ENCODE measurements around the gene LRP6.

Gene LRP6

GRCh38 chr12:12244341-12244740 is 22.5 kb downstream of the LRP6 start:
- H3K4me3 ChIP-seq (ENCODE audit: low read length): no peak overlapping the region
- no peak for TF ChIP-seq CTCF (conservative IDR thresholded peaks at IDR 0.05; ENCODE audit: low read length)
- no peak for DNase-seq (ENCODE audit: low read depth)

GRCh38 chr12:12240662-12241340 is 26.0 kb downstream of the LRP6 start:
- no peak overlapping the region for H3K4me3 ChIP-seq (ENCODE audit: low read length)
- no peak for TF ChIP-seq CTCF (conservative IDR thresholded peaks at IDR 0.05; ENCODE audit: low read length)
- DNase-seq (ENCODE audit: low read depth): peak; percentile 54

GRCh38 chr12:12239127-12239526 is 27.7 kb downstream of the LRP6 start:
- TF ChIP-seq CTCF (conservative IDR thresholded peaks at IDR 0.05; ENCODE audit: low read length): no peak
- no peak overlapping the region for H3K4me3 ChIP-seq (ENCODE audit: low read length)
- DNase-seq (ENCODE audit: low read depth): no peak

DNA sequence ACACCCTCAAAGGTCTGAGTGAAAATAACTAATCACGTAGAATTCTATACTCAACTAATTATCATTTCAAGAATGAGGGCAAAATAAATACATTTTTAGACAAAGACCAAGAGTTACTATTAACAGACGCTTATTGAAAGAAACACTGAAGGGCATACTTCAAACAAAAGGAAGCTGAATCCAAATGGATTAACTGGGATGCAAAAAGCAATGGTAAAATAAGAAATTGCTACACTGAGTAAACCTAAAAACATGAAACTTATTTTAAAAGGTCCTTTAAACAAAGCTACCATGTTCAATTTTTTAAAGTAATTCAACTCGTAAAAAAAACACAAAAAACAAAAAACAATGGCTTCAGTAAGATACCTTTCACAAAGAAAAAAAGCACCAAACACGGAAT is 28.2 kb downstream of the LRP6 start:
- TF ChIP-seq CTCF (conservative IDR thresholded peaks at IDR 0.05; ENCODE audit: low read length): no peak
- H3K4me3 ChIP-seq (ENCODE audit: low read length): no peak overlapping the region
- DNase-seq (ENCODE audit: low read depth): no peak

- no peak overlapping the region for H3K4me3 ChIP-seq (ENCODE audit: low read length)
- TF ChIP-seq CTCF (conservative IDR thresholded peaks at IDR 0.05; ENCODE audit: low read length): no peak
- no peak for DNase-seq (ENCODE audit: low read depth)
Measured at GRCh38 chr12:12236896-12237295, 29.9 kb downstream of the LRP6 start.

DNA sequence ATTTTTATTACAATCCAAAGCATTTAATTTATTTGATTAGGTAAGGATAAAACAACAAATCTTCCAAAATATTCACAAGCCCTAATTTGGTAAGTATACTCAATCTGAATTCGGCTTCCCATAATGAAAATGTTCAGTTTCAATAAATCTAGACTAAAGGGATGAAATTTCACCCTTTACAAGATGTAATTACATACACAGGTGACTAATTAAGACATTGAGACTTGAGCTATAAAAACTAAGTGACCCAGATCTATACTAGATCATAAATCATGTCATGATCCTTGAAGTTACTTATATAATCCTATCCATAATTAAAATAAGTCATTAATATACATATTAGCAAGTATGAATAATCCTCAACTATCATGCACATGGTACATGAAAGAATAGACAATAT is 36.6 kb downstream of the LRP6 start:
- DNase-seq (ENCODE audit: low read depth): no peak
- no peak for TF ChIP-seq CTCF (conservative IDR thresholded peaks at IDR 0.05; ENCODE audit: low read length)
- no peak overlapping the region for H3K4me3 ChIP-seq (ENCODE audit: low read length)

DNA sequence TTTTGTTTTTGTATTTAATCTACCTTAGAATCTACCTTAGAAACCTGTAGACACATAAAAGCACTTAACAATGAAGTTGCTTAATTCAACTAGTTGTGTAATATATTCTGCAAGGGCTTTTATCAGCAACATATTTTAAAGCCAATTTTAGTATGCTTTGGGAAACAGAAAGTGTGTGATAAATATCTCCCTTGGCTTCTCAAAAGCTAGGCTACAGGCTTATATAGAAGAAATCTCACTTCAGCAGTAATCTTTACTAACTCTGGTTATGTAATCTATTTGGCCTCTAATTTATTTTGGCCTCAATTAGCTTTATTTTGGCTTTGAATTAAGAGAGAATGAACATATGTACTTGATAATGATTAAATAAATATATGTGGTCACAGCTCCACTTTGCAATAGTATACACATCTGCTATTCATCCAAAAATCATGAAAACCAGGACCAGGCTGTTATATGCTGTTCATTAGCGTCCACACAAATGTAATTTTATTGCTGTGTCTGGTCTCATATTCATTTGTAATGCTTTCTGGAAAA is 37.2 kb downstream of the LRP6 start:
- DNase-seq (ENCODE audit: low read depth): peak; percentile 34
- no peak overlapping the region for H3K4me3 ChIP-seq (ENCODE audit: low read length)
- TF ChIP-seq CTCF (conservative IDR thresholded peaks at IDR 0.05; ENCODE audit: low read length): no peak
